Activated CD4-positive, CD25-positive, alpha-beta regulatory T cell treated with anti-CD3 and anti-CD28 coated beads, Interleukin-2, amount 50 U/mL, for 24 hours (primary cell): ENCODE data around the gene ADCY10.
"Not testable (repeated sequence)": the region's sequence is repeated elsewhere in the genome, so short reads cannot be mapped to it uniquely, and the experiment has no call there.

Source experiments
- ATAC-seq, 2 donors: fragments of 150-1000 bp; cut with Tn5 transposase; one replicate each; pipeline ENCODE4 v1.10.0; 2021; ENCODE audit warnings: mild to moderate bottlenecking in 1 of 2, moderate library complexity in 1 of 2

ADCY10 gene, protein sequence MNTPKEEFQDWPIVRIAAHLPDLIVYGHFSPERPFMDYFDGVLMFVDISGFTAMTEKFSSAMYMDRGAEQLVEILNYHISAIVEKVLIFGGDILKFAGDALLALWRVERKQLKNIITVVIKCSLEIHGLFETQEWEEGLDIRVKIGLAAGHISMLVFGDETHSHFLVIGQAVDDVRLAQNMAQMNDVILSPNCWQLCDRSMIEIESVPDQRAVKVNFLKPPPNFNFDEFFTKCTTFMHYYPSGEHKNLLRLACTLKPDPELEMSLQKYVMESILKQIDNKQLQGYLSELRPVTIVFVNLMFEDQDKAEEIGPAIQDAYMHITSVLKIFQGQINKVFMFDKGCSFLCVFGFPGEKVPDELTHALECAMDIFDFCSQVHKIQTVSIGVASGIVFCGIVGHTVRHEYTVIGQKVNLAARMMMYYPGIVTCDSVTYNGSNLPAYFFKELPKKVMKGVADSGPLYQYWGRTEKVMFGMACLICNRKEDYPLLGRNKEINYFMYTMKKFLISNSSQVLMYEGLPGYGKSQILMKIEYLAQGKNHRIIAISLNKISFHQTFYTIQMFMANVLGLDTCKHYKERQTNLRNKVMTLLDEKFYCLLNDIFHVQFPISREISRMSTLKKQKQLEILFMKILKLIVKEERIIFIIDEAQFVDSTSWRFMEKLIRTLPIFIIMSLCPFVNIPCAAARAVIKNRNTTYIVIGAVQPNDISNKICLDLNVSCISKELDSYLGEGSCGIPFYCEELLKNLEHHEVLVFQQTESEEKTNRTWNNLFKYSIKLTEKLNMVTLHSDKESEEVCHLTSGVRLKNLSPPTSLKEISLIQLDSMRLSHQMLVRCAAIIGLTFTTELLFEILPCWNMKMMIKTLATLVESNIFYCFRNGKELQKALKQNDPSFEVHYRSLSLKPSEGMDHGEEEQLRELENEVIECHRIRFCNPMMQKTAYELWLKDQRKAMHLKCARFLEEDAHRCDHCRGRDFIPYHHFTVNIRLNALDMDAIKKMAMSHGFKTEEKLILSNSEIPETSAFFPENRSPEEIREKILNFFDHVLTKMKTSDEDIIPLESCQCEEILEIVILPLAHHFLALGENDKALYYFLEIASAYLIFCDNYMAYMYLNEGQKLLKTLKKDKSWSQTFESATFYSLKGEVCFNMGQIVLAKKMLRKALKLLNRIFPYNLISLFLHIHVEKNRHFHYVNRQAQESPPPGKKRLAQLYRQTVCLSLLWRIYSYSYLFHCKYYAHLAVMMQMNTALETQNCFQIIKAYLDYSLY (N-terminal part only)

DNA sequence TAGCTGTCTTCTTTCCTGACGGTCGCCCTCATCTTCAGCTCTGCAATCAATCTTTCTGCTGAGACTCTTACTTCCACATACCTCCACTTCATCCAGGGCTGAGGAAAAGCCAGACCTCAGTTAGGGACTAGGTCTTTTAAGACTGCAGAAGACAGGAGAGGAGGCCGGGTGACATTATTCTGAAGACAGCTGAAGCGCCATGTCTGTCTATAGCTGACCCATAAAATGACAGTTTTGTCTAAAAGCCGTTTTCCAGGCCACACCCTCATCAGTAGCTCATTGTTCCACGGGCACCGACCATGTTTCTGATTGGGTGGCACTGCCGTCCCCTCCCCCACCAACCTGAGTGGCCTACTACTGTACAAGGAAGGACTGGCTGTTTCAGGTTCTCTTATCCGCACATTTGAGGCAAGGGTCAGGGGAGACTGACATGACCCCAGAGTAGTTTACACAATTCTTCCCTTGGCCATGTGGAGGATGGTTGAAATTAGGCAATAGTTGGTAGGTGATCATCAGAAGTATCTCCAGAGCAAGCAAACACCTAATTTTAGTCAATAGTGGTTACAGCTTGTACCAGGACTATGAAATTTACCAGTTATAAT is at the start of gene ADCY10:
Gene ADCY10 (minus strand): TSS at position 240 of the 602 bp plus-strand sequence. CDS start 8,994 bp downstream, outside the sequence.
- ATAC-seq, result no peak

DNA sequence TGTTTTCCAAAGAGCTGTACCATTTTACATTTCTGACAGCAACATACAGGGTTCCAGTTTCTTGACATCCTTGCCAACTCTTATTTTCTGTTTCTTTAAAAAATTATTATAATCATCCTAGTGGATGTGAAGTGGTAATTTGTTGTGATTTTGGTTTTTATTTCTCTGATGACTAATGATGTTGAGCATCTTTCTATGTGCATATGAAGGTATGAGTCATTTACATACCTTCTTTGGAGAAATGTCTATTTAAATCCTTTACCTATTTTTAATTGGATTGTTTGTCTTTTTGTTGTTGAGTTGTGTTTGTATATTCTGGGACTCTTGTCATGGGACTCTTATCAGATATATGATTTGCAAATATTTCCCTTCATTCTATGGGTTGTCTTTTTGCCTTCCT is 43.8 kb upstream of the ADCY10 start:
- ATAC-seq, result no peak

DNA sequence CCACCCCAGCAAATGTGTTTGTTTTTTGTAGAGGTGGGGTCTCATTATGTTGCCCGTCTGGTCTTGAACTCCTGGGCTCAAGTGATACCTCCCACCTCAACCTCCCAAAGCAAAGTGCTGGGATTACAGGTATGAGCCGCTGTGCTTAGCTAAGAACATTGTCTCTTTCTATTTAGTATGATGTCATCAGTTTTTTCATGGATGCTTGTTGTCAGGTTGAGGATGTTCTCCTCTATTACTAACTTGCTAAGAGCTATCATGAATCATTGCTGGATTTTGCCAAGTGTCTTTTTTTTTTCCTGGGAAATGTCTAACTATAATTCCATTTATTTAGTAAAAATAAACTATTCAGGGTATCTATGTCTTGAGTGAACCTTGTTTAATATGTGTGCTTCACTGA is 42.0 kb upstream of the ADCY10 start:
- ATAC-seq, result no peak

DNA sequence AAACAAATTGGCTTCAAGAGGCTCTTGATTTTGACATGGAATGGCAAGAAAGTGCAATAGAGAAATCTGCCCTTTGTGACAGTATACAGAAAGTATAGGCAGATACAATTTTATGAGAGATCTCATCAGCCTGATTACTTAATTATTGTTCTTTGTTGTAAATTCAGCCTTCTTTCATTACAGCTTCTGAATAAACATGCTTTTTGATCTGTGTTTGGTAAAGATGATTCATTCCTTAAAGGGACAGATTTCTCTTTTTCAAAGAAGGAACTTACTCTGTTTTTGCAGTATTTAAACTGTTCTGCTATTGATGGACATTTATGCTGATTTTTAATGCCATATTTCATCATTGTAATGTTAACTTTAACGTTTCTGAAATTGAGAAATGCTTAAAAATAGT is 36.6 kb upstream of the ADCY10 start:
- no peak for ATAC-seq

DNA sequence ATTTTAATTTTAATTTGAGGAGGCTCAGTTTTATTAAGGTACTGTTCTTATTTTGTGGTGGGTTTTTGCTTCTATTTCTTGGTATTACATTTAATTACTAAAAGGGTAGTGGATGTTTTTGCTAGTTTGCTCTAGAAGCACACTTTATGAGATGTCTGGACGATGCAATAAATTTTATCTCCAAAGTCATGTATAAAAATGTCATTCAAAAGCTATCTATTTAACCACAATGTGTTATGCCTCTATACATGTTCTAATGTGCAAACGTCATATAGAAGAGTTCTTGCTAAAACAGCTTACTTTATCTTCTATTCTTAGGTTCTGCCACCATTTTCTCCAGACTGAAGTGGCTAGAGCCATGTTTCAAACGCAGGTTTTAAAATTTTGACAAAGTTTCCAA is 35.9 kb upstream of the ADCY10 start:
- no peak for ATAC-seq

DNA sequence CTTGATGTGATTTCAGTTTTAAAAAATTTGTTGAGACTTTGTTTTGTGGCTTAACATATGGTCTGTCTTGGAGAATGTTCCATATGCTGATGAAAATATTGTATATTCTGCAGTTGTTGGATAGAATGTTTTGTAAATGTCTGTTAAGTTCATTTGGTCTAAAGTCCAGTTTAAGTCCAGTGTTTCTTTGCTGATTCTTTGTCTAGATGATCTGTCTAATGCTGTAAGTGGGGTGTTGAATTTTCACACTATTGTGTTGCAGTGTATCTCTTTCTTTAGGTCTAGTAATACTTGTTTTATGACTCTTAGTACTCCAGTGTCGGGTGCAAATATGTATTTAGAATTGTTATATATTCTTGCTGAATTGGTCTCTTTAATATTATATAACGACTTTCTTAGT is 33.8 kb upstream of the ADCY10 start:
- no peak for ATAC-seq

DNA sequence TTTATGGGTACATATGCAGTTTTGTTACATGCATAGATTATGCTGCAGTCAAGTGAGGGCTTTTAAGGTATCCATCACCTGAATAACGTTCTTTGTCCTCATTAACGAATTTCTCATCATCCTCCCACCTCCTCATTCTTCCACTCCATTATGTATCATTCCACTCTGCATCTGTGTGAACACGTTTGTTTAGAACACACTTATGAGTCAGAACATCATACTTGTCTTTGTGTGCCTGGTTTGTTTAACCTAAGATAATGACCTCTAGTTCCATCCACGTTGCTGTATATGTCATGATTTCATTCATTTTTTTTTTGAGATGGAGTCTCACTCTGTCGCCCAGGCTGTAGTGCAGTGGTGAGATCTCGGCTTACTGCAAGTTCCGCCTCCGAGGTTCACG is 29.6 kb upstream of the ADCY10 start:
- no peak for ATAC-seq

DNA sequence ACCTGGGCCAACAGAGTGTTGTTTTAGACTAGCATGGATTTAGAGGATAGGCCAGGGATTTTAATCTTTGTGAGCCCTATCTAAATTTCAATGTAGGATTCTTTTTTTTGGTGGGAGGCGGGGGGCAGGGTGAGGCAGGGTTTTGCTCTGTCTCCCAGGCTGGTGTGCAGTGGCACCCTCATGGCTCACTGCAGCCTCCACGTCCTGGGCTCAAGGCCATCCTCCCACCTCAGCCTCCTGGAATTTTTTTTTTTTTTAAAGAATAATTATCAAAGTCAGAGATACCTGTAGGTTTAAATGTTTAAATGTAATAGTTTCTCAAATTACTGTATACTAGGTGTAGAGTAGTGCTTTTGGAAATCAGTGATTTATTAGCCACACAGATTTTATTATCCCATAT is 26.3 kb upstream of the ADCY10 start:
- ATAC-seq, result no peak

DNA sequence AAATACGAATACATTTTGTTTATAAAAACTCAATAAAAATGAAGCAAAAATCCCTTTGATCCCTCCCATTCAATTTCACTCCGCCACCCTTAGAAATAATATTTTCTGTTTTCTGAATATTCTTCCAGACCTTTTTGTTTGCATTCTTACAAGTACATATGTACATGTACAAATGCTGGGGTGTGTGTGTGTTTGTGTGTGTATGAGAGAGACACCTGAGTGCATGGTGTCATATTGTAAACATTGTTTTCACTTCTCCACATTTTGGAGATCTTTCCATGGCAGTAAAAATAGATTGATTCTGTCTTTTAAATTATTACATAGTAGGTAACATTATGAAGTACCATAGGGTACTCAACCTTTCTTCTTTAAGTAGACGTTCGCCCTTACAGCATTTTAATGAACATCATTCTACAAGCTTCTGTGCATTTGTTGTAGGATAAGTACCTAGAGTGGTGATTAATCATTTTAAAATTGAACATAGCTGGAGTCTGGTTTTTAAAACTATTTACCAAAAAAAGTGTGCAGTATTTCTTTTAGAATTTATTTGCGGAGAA is 24.2 kb upstream of the ADCY10 start:
- no peak for ATAC-seq

DNA sequence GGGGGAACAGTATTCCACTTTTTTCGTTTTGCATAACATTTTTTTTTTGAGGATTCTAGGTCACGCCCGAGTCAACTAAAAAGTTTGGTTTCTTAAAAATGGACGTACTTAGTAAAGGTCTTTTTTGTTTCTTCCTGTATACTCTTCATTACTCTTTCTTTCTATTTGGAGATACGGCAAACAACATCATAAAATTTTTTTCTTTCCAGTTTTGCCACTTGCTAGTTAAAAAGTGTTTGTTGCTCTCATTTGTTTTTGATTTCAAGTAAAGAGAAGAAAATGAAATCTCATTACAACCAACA is 23.7 kb upstream of the ADCY10 start:
- ATAC-seq, result no peak

DNA sequence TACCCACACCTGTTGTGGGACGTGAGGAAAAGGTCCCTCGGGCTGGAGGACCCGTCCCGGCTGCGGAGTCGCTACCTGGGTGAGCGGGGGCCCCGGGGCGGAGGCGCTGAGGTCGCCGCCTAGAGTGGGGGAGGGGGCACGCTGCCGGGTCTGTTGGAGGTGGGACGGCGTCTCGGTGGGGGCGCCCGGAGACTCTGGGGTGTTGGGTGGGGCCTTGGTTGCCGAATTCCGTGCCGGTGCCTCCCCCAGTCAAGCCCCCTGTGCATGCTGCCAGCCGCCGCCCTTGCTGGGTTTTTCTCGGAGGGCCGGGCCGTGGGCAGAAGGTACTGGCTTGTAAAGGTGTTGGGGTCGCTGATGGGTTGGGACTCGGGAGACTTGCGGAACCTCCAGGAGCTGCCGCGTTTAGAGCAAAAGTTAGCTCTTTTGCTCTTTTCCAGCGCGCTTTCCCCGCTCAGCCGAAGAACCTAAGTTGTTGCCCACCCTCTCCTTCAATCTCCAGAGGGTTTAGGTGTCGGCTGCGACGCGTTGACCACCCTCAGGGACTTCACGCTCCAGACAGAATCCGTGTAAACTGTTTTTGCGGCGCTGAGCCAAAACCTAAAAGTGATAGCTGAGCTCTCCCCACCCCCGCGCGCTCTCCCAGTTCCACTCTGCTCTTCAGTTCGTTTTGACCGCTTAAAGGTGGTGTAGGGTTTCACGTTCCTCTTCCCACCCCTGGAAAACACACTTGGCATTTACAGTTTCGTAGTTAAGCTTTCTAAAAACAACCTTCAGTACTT is 23.2 kb upstream of the ADCY10 start, which contains the start of gene MPC2:
Gene MPC2 (minus strand): TSS at position 143 of the 779 bp plus-strand sequence. CDS start 1,231 bp downstream, outside the sequence.
- peak; percentile 6 to 7 for ATAC-seq

DNA sequence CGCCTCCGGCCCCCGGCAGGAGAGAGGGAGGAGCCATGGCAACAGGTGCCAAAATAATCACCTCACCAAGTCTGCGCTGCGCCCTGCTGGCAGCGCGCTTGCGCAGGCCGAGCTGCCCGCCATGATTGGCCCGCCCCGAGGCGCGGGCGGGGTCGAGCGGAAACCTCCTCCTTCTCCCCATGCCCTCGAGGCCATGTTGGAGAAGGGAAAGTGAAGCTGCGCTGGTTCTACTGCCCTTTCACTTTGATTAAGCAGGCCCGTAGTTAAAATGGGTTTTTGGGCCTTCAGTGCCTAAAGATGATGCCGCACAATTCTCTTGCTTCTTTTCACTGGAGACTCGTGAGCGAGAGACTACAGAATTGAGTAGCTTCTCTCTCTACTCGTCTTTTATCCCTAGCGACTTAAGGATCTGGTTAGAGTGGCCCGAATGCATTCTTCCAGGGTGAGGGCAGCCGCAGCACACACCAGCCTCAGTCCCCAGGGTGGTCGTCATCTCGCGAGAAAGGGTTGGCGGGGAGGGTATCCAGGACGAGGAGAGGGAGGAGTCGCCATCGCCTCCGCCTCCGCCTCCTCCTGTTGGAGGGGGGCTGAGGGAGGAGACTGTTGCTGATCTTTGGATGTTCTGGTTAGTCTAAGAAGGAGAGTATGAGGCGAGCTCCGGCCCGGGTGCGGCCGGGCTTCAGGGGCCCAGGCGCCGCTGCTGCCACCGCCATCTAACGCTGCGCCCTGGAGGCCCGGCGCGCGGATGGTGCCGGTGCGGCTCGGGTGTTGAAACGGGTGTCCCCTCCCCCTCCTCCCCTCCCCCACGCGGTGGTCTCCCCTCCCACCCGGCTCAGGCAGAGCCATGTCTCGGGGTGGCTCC is 22.4 kb upstream of the ADCY10 start, which contains the start of gene DCAF6:
Gene DCAF6 (plus strand): TSS at position 616 of the 862 bp plus-strand sequence. CDS start 229 bp downstream, at position 845.
- ATAC-seq, result peak; percentile 79 to 83

DNA sequence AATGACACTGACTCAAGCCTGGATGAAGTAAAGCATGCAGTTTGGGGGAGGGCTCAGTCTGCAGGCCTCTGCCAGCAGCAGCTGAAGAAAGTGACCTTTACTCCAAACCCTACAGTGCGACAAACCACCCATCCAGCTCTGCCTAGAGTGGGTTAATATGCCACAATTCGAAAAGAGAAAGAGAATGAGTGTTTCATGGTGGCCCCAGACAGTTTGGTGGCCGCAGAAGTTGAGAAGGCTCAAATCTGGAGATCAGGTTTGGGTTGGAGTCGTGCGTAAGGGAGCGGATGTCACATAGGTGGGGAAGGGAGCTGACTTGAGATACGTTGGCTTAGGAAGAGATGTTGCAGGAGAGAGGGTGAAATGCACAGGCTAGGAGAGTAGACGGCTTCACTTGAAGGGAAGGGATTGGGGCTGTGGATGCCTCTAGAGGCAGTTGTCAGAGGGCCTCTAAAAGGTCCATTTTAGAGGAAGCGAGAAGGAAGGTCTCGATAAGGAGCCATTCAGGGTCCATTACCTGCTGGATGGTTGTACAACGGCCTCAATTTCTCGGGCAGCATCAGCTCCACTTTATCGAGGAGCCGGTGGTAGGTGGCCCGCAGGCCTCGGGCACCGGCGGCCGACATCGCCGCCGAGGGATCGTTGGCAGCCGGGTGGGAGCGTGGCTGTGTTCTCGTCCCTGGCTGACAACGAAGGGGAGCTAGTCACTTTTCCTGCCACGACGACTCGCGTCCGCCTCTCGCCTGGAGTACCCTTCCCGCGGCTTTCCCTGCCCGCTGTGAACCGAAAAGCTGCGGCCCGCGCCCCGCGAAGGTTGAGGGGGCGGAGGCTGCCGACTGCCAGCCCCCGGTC is 21.5 kb upstream of the ADCY10 start:
- ATAC-seq, result peak; percentile 2

DNA sequence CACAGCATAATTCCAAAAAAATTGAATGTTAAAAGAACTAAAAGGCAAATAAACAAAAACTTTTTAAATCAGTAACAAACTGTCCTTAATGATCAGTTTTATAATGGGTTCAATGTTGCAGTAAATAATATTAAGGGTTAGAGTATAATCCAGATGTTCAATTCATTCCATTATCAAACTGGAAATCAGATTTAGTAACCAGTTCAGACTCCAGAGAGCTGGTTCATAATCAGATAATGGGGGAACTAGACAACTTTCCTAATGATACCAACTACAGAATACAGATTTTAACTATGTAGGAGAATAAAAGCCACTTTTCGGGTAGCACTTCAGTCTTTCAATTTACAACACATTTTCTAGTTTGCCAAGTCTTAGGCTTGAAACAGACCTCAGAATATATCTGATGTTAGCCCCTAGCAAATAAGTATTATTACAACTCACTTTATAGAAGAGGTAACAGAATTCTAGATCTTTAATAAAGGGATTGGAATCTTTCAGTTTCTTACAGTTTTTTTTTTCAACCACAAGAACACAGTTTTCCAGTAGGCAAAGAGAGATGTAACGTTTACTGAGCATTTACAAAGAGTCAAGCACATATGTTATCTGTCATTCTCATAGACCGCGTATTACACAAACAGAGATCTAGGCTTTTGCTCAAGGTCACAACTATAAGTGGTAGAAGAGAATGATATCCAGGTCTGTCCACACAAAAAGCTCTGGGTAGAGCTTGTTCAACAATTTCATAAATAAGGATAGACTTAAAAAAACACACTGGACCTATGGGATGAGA is 20.7 kb upstream of the ADCY10 start:
- no peak for ATAC-seq

DNA sequence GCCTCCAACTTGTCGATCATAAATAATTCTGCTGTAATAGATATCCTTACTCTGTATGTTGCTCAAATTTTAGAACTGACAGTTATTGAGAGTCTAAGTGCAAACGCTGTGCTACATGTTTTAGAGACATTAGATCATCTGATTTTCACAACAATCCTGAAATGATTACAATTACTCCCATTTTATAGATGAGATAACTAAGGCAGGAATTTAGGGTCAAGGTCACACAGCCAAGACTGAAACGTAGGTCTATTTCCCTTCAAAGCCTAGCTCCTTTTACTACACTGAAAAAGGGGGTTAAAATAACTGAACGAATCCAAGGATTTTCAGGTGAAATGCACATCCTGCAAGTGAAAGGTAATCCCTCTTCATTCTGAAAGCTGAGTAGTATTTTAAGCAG is 19.9 kb upstream of the ADCY10 start:
- no peak for ATAC-seq

DNA sequence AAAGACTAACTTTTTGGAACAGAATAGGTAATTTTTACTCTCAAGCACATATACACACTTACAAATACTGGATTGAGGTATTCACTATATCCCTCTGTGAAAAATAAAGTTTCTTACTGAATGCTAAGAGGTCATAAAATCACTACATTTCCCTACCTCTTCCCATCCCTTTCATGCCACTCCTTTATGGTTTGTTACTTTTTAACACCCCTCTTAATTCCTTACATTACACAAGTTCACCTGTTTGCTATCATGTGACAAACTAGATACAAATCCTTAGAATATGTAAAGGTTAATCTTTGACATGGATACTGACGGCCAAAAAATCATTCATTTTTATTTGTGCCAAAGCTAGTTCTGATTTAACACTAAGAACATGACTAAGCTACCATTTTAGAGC is 15.8 kb upstream of the ADCY10 start:
- no peak for ATAC-seq

DNA sequence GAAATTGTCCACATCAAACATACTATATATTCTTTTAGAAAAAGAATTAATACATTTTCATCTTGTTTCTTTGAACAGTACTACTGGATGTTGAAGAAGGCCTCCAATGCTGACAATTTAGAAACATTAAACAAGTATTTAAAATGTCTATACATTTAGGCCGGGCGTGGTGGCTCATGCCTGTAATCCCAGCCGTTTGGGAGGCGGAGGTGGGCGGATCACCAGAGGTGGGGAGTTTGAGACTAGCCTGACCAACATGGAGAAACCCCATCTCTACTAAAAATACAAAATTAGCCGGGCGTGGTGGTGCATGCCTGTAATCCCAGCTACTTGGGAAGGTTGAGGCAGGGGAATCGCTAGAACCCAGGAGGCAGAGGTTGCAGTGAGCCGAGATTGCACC is 15.0 kb upstream of the ADCY10 start:
- ATAC-seq, result not testable (repeated sequence)

DNA sequence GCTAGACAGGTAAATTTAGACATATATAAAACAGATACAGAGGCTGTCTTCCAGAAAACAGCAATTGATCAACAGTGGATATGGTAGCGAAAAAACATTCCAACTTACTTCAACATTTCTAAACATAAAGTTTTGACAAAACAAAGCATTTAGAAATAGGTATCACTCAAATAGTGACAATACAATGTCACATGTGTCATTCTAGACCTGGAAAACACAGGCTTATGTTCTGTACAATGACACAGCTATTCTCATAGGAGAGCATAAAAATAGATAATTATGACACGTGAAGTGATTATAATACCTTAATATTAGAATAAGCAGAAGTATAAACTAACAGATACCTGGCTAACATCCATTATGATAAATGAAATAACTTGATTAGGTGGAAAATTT is 14.5 kb upstream of the ADCY10 start:
- ATAC-seq, result no peak
